C4-2B (cell line): Measurements from ENCODE around the gene TMEM163.

Source experiments
- CTCF ChIP-seq: fragments of 450-650 bp; conservative IDR thresholded peaks from 2 replicates; pipeline ENCODE4 v1.5.1; 2017; ENCODE audit warnings: mild to moderate bottlenecking
- ZFX ChIP-seq: fragments of 450-650 bp; IDR thresholded peaks from 2 replicates; pipeline ENCODE4 v1.6.1; 2017

DNA sequence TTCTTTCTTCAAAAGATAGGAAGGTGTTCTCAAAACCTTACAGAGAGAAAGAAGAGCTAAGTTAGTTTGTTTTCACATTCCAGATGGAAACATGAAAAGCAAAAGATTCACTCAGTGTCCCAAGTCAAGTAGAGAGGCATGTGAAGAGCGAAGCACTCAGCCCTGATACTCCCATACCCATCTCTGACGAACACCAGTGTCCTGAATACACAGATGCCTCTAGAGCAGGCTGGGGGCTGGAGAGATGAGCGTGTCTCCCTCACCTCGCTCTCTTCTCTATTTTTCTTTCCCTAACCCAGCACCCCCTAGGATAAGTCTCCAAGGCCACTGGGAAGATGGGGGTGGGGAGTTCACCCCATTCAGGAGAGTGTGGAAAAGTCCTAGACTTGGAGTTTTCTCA, 227.8 kb downstream of the TMEM163 start:
- no peak for TF ChIP-seq CTCF
- TF ChIP-seq ZFX, result no peak
